HG03460 (cell line): Measurements from ENCODE around the gene FRMD5.

Experiments used
- ATAC-seq: cut with Tn5 transposase; IDR thresholded peaks from one replicate; pipeline ENCODE4 v1.9.1; 2021; ENCODE audit not compliant: unreplicated experiment

Gene FRMD5

GRCh38 chr15:44163370-44163769 is 31.7 kb downstream of the FRMD5 start:
- ATAC-seq = no peak

GRCh38 chr15:44160796-44161195 is 34.3 kb downstream of the FRMD5 start:
- no peak for ATAC-seq

DNA sequence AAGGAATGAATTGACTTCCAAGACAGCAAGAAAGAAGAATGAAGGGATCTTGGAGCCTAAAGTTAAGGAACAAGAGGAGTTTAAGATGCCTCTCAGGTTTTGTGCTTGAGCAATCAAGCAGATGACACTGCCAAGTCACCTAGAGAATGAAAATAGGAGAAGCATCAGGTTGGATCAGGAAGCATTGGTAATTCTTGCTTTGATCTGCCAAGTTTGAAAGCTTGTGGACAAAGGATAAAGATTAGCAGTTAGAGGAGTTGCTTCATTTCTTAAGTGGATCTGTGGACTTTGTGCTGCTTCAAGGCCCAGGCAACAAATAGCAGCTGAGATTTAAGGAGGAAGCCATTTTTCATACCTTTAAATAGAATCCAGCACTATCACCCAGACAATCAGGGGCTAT is 35.6 kb downstream of the FRMD5 start:
- no peak for ATAC-seq

- no peak for ATAC-seq
Measured at GRCh38 chr15:44158111-44158510, 37.0 kb downstream of the FRMD5 start.

DNA sequence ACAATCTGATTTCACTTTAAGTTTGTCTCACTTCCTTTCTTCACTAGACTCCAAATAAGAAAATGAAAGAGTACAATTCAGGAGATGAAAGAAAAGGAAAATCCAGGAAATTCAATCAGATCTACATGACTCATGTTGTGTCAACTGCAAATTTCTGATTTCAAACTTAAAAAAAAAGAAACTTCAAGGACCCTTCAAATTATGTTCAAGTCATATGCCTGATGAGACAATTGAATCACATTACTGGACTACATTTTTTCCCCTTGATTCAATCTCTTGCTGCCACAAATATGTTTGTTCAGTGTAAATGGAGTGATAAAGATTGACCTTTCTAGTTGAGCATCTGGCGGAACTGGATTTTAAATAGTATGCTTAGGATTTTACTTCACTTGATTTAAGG is 37.4 kb downstream of the FRMD5 start:
- ATAC-seq = no peak

DNA sequence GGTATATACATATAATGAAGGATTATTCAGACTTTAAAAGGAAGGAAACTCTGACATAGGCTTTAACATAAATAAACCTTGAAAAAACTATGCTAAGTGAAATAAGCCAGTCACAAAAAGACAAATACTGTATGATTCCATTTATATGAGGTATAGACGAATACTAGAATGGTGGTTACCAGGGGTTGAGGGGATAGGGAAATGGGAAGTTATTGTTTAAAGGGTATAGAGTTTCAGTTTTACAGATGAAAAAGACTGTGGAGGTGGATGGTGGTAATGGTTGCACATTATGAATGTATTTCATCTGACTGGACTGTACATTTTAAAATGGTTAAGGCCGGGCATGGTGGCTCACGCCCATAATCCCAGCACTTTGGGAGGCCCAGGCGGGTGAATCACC is 41.7 kb downstream of the FRMD5 start:
- no peak for ATAC-seq

DNA sequence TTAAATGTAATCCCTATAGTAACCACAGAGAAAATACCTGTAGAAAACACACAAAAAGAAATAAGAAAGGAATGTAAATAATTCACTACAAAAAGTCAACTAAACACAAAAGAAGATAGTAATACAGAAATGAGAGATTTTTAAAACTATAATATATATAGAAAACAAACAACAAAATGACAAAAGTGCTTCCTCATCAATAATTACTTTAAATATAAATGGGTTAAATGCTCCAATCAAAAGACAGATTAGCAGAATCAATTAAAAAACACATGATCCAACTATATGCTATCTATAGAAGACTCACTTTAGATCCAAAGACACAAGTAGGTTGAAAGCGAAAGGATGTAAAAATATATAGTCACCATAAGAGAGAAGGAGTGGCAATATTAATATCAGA is 45.8 kb downstream of the FRMD5 start:
- ATAC-seq = no peak

GRCh38 chr15:44148580-44148979 is 46.5 kb downstream of the FRMD5 start:
- ATAC-seq = no peak

- no peak for ATAC-seq
Measured at GRCh38 chr15:44147636-44148035, 47.4 kb downstream of the FRMD5 start.

DNA sequence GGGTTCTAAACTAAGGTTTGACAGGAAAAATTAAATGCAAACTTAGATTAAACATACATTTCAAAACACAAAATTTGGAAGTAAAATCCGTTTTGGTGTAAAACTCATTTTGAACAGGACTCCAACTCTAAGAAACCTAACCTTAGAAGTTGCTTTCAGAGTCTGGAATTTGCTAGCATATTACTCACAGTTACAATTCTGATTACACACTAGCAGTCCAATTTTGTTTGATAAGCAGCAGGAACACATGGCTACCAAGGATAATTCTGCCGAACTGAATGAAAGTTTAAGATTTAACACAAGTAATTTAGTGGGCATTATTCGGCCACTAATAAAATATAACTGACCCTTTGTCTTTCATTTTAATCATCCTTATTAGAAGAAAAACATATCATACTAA is 49.6 kb downstream of the FRMD5 start:
- no peak for ATAC-seq

DNA sequence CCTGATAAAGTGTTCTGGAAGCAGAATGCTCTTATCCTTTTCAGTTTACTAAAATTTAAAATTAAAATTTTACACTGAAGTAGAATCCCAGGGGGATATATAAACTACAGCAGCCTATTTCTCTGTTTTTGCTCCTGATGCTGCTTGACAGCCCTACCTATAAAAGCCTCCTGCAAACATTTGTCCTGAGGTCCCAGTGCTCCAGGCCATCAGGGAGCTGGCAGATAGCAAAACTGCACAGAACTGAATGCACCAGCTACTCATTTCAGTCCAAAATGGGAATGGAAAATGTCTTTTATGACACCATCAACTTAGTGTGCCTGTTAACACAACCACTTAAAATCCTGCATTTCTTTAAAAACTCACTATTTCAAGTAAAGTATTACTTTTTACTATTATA is 50.1 kb downstream of the FRMD5 start:
- no peak for ATAC-seq

DNA sequence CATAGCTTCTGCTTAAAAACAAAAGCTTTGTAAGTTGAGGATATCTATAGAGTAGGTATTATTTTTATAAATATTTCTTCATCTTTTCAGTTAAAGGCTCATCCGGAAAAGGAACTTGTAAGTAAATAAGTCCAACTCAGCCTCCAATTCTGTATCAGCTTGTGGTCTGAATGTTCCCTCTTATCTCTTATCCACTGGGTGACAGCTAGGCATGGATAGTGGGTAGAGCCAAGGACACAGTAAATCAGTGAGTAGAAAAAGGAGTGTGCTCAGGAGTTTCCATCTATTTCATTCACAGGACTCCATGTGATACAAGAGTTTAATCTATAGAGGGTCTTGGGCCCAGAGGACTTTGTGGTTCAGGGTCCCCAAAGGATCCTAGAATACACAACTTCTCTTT is 50.9 kb downstream of the FRMD5 start:
- ATAC-seq = no peak

- no peak for ATAC-seq
Measured at GRCh38 chr15:44137750-44138149, 57.3 kb downstream of the FRMD5 start.

DNA sequence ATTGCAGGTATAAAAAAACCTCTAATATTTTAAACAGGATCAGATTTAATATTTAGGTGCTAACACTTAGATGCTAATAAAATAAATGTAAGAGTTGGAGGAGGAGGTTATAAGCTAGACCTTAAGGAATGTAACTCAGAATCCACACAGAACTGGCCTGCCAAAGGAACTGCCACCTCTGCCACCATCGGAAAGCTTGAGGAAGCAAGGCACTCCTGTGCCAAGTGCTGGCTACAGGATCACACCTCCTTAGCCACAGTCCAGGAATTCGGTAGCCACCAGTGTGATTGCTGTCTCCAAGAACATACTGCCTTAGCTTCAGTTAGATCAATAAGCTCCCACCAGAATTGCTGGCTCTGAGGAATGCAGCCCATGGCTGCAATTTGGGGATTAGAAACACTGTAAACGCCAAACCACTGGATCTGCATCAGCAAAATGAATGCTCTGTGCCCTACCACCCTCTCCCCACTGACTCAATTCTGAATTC is 58.0 kb downstream of the FRMD5 start:
- no peak for ATAC-seq

DNA sequence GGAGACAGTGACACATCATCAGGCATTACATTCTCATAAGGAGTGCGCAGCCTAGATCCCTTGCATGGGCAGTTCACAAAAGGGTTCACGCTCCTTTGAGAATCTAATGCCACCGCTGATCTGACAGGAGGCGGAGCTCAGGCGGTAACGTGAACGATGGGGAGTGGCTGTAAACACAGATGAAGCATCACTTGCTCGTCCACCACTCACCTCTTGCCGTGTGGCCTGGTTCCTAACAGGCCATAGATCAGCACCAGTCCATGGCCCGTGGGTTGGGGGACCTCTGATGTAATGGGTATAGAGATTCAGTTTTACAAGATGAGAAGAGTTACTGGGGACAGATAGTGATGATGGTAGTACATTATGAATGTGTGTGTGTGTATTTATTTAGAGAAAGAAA is 63.0 kb downstream of the FRMD5 start:
- ATAC-seq = no peak

DNA sequence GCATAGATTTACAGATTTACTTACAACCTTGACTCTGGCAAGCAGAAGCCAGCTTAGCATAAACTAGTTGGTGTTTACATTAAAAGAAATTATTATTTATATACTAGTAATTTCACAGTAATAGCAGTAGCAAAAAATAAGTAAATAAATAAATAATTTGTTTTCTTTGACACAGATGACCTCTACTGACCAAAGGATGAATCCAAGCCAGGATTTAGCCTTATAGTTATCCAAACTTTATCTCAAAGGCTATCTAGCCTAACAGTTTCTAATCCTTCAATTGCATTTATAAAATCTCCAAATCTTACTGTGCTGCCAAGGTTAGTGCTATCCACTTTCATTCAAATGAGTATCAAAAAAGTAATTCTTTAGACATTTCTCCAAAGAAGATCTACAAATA is 64.3 kb downstream of the FRMD5 start:
- no peak for ATAC-seq

DNA sequence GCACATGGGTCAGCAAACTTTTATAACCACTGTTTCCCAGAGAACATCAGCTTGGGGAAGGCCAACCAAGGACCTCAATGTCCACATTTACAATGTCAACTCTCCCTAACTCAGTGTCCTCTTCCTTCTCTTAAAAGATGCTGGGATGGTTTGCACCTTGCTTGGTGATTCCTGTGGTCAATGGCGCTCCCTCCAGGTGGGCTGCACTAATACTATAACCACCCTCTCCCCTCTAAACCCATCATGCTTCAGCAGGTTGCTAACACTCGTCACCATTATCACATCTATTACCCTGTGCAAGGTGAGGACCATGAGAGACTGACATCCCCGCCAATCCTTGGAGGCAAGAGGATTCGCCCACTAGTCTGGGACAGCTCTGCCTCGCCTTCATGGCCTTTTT is 65.2 kb downstream of the FRMD5 start:
- ATAC-seq = no peak

DNA sequence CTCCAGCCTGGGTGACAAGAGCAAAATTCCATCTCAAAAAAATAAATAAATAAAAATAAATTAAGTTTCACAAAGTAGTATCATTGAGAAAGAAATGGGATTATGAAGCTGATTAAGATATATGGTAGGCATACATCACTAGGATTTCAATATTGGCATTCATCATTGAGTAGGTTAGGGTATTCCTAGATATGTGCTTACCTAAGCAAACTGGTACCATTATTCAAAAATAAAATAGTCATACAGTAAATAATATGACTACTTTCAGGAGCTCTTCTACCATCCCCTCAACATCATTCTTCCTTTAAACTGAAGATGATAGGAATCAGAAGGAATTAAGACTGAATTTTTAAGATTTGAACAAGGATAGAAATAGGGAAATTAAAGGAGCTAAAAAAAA is 66.6 kb downstream of the FRMD5 start:
- no peak for ATAC-seq

- ATAC-seq = no peak
Measured at GRCh38 chr15:44125879-44126278, 69.2 kb downstream of the FRMD5 start.

DNA sequence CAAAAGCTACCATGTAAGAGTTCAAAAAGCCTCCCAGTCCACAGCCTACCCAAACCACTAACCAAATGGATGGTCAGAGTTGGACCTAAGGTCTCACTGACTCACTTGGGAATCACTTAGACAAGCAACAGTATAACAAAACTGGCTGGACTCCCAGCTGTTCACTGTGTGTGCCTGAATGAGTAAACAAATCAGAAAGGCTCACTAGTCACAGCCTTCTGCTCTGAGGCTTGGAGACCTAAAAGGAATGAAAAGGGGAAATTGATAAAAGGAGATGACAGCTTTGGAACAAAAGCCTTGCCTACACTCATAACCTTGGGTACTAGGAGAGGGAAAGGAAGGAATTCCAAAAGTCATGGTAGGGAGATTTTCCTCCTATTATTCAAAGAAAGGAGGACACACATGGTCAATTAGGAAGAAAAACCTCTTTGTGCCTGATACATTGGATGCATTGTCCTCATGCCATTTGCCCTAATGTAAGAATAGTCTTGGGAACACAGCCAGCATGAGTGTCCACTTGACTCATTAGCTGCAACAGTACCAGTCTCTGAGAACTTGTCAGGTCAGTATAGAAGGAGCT is 92.3 kb downstream of the FRMD5 start:
- no peak for ATAC-seq

GRCh38 chr15:44101944-44102343 is 93.1 kb downstream of the FRMD5 start:
- ATAC-seq = no peak

- ATAC-seq = no peak
Measured at GRCh38 chr15:44101286-44101685, 93.8 kb downstream of the FRMD5 start.

DNA sequence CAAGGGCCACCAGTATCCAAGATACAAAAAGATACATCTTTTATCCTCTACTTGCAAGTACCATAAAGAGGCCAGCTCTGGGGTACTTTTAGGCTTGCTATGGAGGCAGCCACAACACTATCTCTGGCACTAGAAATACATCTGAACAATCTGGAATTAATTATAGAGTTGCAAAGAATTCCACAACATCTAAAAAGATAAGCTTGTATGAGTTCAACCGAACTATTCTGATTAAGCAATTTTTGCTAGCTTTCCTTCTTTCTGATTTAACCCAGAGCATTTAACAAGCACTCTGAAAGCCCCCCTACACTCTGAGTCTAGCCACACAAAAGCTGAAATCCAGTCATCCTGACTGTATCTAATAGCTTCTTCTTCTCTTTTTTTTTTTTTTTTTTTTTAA is 95.4 kb downstream of the FRMD5 start:
- ATAC-seq = no peak

- ATAC-seq = no peak
Measured at GRCh38 chr15:44097552-44097951, 97.5 kb downstream of the FRMD5 start.
